Measurements from ENCODE around the gene PIGK.
"Not testable (repeated sequence)": the region's sequence is repeated elsewhere in the genome, so short reads cannot be mapped to it uniquely, and the experiment has no call there.

PIGK gene

DNA sequence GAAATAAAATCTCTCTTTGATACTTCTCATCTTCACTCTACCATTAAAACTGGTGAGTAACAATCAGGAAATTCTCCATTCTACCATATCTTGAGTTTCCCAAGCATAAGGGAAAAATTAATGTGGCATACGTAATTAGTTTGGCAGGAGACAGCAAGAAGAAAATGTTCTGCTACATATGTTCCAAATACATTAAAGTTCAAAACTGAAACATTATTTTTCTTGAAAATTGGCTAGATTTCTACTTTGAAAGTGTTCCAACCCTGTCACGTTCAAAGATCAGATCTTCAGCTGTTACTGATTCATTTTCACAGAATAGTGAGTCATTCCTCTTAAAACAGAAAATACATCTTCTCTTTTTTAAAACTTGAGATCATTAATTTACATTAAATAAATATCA lies 48.5 kb downstream of the PIGK start:
- no peak overlapping the region for H3K4me3 Mint-ChIP-seq
- H3K9me3 Mint-ChIP-seq: peaks cover 5% of the 10 kb centered on the region
- H3K27me3 Mint-ChIP-seq: no peaks in the 10 kb centered on the region
- no peaks in the 10 kb centered on the region for H3K4me1 Mint-ChIP-seq
- DNase-seq (ENCODE audit: low spot score in 2 of 2) (no peak), ATAC-seq (ENCODE audit: low read depth) (no peak)
- peaks cover 23% of the 10 kb centered on the region for H3K36me3 Mint-ChIP-seq
- no peak overlapping the region for H3K27ac Mint-ChIP-seq

DNA sequence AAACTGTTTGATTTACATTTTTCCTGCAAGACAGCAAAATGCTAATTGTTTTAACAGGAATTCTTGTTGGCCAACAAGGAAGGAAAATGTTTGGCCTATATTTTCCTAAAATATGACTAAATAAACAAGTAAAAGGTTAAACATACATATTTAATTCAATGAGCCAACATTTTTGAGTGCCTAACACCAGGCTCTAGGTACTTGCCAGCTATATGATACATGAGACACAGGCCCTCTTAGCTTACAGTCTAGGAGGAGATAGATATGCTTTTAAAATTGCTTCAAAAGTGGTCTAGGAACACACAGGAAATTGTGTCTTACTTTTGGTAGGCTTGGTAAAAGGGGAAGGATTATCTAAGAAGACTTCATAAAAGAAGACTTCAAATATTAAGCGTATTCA lies 50.9 kb downstream of the PIGK start:
- Mint-ChIP-seq H3K36me3 (peaks cover 19% of the 10 kb centered on the region), H3K4me3 (no peak overlapping the region), H3K27ac (no peak overlapping the region), H3K4me1 (no peaks in the 10 kb centered on the region), H3K9me3 (no peaks in the 10 kb centered on the region), H3K27me3 (no peaks in the 10 kb centered on the region)
- DNase-seq (ENCODE audit: low spot score in 2 of 2): no peak
- ATAC-seq (ENCODE audit: low read depth): no peak

DNA sequence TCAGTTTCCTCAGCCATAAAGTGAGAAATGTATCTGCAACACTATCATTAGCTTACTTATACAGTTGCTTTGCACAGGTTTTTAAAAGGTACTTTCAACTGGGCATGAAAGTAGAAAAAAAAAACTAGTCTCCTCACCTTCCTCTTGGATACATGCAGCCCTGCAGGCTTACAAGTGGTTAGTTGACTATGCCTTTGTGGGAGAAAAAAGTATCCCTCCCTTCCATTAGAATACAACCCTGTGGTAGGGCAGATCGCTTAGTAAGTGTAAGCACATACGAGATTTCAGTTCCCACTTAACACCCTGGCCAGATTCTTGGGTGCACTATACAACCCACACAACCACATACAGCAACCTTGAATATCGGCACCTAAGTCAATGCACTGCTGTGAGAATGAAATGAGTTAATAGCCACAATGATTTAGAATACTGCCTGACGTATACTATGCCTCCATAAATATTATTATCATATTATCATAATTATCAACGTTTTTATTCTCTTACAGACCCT lies 54.7 kb downstream of the PIGK start:
- H3K36me3 Mint-ChIP-seq: peaks cover 43% of the 10 kb centered on the region
- H3K27ac Mint-ChIP-seq: no peak overlapping the region
- DNase-seq (ENCODE audit: low spot score in 2 of 2): no peak

GRCh38 chr1:77159706-77160105 lies 59.5 kb downstream of the PIGK start:
- not testable (repeated sequence) for H3K4me1 Mint-ChIP-seq

More for the DNA sequence above, 54.7 kb downstream of the PIGK start:
- ATAC-seq (ENCODE audit: low read depth): no peak
- Mint-ChIP-seq H3K4me3 (no peak overlapping the region), H3K9me3 (peaks cover 1% of the 10 kb centered on the region), H3K27me3 (no peaks in the 10 kb centered on the region), H3K4me1 (no peaks in the 10 kb centered on the region)

DNA sequence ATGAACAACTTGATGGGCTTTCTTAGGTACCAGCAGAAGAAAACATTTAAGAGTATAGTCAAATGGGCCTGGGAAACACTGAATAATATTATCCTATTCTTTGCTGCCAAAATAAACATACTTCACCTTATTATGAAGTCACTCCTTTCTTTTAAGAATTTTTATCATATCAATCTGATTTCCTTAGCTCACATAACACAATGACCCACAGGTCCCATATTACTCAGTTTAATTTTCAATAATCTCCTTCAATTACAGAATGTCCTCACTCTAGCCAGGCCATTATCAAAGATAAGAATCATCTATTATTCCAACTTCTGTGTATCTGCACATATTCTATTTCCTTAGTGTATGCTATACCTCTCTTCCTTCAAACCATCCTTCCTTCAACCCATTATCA lies 63.0 kb downstream of the PIGK start:
- ATAC-seq (ENCODE audit: low read depth) (no peak), DNase-seq (ENCODE audit: low spot score in 2 of 2) (no peak)
- Mint-ChIP-seq H3K4me3 (no peak overlapping the region), H3K27ac (no peak overlapping the region), H3K27me3 (no peaks in the 10 kb centered on the region), H3K4me1 (no peaks in the 10 kb centered on the region), H3K9me3 (peaks cover 5% of the 10 kb centered on the region), H3K36me3 (peaks cover 52% of the 10 kb centered on the region)

More at GRCh38 chr1:77159706-77160105, 59.5 kb downstream of the PIGK start:
- not testable (repeated sequence) for H3K4me3 Mint-ChIP-seq; ATAC-seq (ENCODE audit: low read depth); H3K27me3 Mint-ChIP-seq; H3K9me3 Mint-ChIP-seq; H3K27ac Mint-ChIP-seq; DNase-seq (ENCODE audit: low spot score in 2 of 2)
- peaks cover 51% of the 10 kb centered on the region for H3K36me3 Mint-ChIP-seq

DNA sequence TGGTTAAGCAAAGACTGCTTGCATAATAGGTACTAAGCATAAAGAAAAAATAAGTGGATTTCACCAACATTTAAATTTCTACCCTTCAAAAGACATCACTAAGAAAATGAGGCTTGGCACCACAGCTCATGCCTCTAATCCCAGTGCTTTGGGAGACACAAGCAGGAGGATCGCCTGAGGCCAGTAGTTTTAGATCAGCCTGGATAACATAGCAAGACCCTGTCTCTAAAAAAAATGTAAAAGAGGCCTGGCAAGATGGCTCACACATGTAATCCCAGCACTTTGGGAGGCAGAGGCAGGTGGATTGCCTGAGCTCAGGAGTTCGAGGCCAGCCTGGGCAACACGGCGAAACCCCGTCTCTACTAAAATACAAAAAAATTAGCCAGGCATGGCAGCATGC lies 73.0 kb downstream of the PIGK start:
- Mint-ChIP-seq H3K36me3 (peaks cover 7% of the 10 kb centered on the region), H3K27me3 (no peaks in the 10 kb centered on the region), H3K9me3 (no peaks in the 10 kb centered on the region), H3K4me3 (no peak overlapping the region), H3K4me1 (no peaks in the 10 kb centered on the region), H3K27ac (no peak overlapping the region)
- DNase-seq (ENCODE audit: low spot score in 2 of 2) (no peak), ATAC-seq (ENCODE audit: low read depth) (no peak)

DNA sequence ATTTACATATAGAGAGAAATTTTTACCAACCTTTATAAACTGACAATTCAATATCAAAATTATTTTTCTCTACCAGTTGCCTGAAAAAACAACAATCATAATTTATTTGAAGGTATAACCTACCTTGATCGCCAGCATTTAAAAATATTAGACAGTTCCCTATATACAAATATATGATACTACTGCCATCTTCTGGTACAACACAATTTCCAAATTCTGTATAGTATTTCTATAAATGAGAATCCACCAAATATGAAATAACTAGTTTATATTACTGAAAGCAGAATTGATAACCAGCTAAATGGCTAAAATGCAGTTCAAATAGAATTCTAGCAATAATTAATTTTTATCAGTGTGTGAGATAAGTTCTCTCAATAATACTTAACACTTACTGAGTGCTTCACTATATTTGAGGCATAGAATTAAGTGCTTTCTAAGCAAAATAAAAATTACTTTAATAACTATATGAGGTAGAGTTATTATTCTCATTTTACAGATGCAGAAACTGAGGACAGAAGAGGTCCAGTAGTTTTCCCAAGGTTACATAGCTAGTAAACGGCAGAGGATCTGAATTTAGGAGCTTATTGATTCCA lies 75.6 kb downstream of the PIGK start:
- H3K27me3 Mint-ChIP-seq: no peaks in the 10 kb centered on the region
- ATAC-seq (ENCODE audit: low read depth) (no peak), DNase-seq (ENCODE audit: low spot score in 2 of 2) (no peak)
- no peak overlapping the region for H3K4me3 Mint-ChIP-seq
- H3K27ac Mint-ChIP-seq: no peak overlapping the region
- no peaks in the 10 kb centered on the region for H3K4me1 Mint-ChIP-seq
- H3K9me3 Mint-ChIP-seq: no peaks in the 10 kb centered on the region
- H3K36me3 Mint-ChIP-seq: peaks cover 8% of the 10 kb centered on the region

- DNase-seq (ENCODE audit: low spot score in 2 of 2): no peak
- Mint-ChIP-seq H3K9me3 (no peaks in the 10 kb centered on the region), H3K4me1 (no peaks in the 10 kb centered on the region), H3K27me3 (no peaks in the 10 kb centered on the region), H3K36me3 (peaks cover 3% of the 10 kb centered on the region), H3K27ac (no peak overlapping the region), H3K4me3 (no peak overlapping the region)
- ATAC-seq (ENCODE audit: low read depth): no peak
These were observed 79.8 kb downstream of the PIGK start for GRCh38 chr1:77139389-77139788.

DNA sequence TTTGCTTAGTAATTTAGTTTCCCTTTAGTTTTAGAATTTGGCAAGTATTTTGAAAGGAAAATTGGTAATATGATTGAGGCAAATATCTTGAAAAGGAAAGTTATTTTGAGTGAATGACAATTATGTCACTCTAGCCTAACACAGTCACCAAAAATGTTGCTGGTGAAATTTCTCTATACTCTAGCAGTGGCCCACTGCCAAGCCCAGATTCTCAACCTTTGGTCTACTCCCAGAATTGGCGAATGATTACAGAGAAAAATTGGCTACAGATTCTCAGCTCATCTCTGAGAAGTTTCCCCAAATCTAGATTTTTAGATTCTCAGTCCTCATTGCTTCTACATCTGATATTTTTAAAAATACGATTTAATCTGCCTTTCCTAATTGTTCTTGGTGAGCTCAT lies 84.9 kb downstream of the PIGK start:
- H3K4me1 Mint-ChIP-seq: no peaks in the 10 kb centered on the region
- no peaks in the 10 kb centered on the region for H3K27me3 Mint-ChIP-seq
- ATAC-seq (ENCODE audit: low read depth): no peak
- no peak overlapping the region for H3K27ac Mint-ChIP-seq
- H3K4me3 Mint-ChIP-seq: no peak overlapping the region
- no peak for DNase-seq (ENCODE audit: low spot score in 2 of 2)
- peaks cover 1% of the 10 kb centered on the region for H3K36me3 Mint-ChIP-seq
- no peaks in the 10 kb centered on the region for H3K9me3 Mint-ChIP-seq

GRCh38 chr1:77133731-77134358 lies 85.4 kb downstream of the PIGK start:
- H3K27ac Mint-ChIP-seq: no peak overlapping the region
- H3K27me3 Mint-ChIP-seq: no peaks in the 10 kb centered on the region
- peaks cover 1% of the 10 kb centered on the region for H3K36me3 Mint-ChIP-seq
- no peaks in the 10 kb centered on the region for H3K9me3 Mint-ChIP-seq
- ATAC-seq (ENCODE audit: low read depth) (no peak), DNase-seq (ENCODE audit: low spot score in 2 of 2) (no peak)
- no peak overlapping the region for H3K4me3 Mint-ChIP-seq
- no peaks in the 10 kb centered on the region for H3K4me1 Mint-ChIP-seq

DNA sequence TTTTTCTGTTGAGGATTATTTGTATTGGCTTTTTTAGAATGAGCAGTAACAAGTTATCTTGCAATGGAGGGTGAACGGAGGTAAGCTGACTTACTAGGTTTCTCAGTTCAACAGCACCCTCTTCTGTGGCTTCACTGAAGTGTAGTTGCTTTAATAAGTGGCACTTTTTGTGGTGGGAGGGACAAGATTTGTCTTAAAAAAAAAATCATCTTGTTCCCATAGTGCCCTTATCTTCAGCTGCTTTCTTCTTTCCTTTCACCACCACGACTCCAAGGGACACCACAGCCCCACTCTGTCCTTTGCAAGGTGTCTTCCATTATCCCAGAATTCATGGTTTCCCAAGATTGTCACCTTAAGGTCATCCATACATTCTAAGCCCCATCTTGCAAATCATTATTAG lies 92.9 kb downstream of the PIGK start:
- Mint-ChIP-seq H3K4me1 (no peaks in the 10 kb centered on the region), H3K27me3 (no peaks in the 10 kb centered on the region), H3K36me3 (peaks cover 7% of the 10 kb centered on the region), H3K4me3 (no peak overlapping the region), H3K9me3 (no peaks in the 10 kb centered on the region), H3K27ac (no peak overlapping the region)
- DNase-seq (ENCODE audit: low spot score in 2 of 2) (no peak), ATAC-seq (ENCODE audit: low read depth) (no peak)

DNA sequence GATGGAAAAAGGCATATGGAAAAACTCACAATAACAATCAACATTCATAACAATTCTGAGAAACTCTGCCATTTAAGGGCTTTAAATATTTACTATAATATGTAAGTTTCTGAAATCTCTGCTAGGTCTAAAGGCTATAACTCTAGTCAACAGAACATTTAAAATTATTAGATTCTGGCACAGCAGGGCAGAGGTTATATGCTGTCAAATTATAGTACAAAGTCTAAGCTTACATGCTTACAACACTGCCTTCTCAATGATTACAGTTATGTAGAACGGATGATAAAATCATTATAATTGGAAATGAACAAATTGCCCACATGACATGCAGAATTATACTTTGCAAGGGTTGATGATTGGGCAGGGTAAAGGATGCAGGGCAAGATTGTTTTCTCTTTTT lies 97.7 kb downstream of the PIGK start:
- Mint-ChIP-seq H3K27me3 (no peaks in the 10 kb centered on the region), H3K4me1 (no peaks in the 10 kb centered on the region), H3K9me3 (no peaks in the 10 kb centered on the region), H3K36me3 (peaks cover 27% of the 10 kb centered on the region), H3K27ac (no peak overlapping the region), H3K4me3 (no peak overlapping the region)
- DNase-seq (ENCODE audit: low spot score in 2 of 2): no peak
- ATAC-seq (ENCODE audit: low read depth): no peak

GRCh38 chr1:77120950-77121349 lies 98.3 kb downstream of the PIGK start:
- Mint-ChIP-seq H3K27me3 (no peaks in the 10 kb centered on the region), H3K36me3 (peaks cover 23% of the 10 kb centered on the region), H3K4me1 (no peaks in the 10 kb centered on the region), H3K27ac (no peak overlapping the region), H3K9me3 (no peaks in the 10 kb centered on the region), H3K4me3 (no peak overlapping the region)
- no peak for DNase-seq (ENCODE audit: low spot score in 2 of 2)
- no peak for ATAC-seq (ENCODE audit: low read depth)

GRCh38 chr1:77118712-77119111 lies 100.5 kb downstream of the PIGK start:
- Mint-ChIP-seq H3K4me3 (no peak overlapping the region), H3K27me3 (no peaks in the 10 kb centered on the region), H3K9me3 (no peaks in the 10 kb centered on the region), H3K27ac (no peak overlapping the region), H3K36me3 (peaks cover 21% of the 10 kb centered on the region), H3K4me1 (no peaks in the 10 kb centered on the region)
- ATAC-seq (ENCODE audit: low read depth) (no peak), DNase-seq (ENCODE audit: low spot score in 2 of 2) (no peak)

DNA sequence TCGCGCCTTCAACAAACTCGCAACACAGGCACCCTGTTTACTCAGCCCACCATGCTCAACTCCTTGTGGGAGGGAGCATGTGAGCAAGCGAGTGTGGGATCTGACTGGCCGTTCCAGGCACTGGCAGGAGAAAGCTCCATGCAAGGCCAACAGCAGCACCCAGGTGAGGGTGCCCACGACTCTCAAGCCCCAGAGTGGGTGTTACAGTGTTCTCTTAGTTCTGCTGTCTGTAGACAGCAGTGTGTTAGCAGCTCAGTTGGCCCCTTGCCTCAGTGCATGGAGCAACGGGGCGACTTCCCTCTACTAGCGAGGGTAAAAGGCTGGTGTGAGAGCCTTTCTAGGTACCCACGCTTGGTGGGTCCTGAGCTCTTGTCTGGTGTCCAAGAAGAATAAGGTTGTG lies 114.6 kb downstream of the PIGK start:
- ATAC-seq (ENCODE audit: low read depth): no peak
- Mint-ChIP-seq H3K27ac (no peak overlapping the region), H3K27me3 (no peaks in the 10 kb centered on the region), H3K4me1 (no peaks in the 10 kb centered on the region), H3K9me3 (no peaks in the 10 kb centered on the region), H3K4me3 (no peak overlapping the region), H3K36me3 (peaks cover 10% of the 10 kb centered on the region)
- DNase-seq (ENCODE audit: low spot score in 2 of 2): no peak
